ENCODE data around the gene FCGR2B. TPM values are rescaled to one million over a fixed set of nuclear protein-coding genes. Genes with fewer than 3 reads are reported as not detected.

The FCGR2B gene
- polyA plus RNA-seq, 1 of the 3 experiments (the other 2 are of a cell fraction), result 0.05 TPM

- TF ChIP-seq MAX (IDR thresholded peaks at IDR 0.05; ENCODE audit: low read depth) (no peak), GABPA (IDR thresholded peaks at IDR 0.05; ENCODE audit: low read depth) (no peak), FOSL2 (IDR thresholded peaks at IDR 0.05; ENCODE audit: borderline replicate concordance, low read depth) (no peak), TEAD4 (IDR thresholded peaks at IDR 0.05; ENCODE audit: borderline replicate concordance, insufficient read depth) (no peak), PBX3 (IDR thresholded peaks at IDR 0.05) (no peak), ZBTB33 (IDR thresholded peaks at IDR 0.05; ENCODE audit: borderline replicate concordance, low read depth) (no peak), CTCF (IDR thresholded peaks at IDR 0.05) (no peak)
Measured at GRCh38 chr1:161710560-161710959, 47.6 kb downstream of the FCGR2B start (continued).

GRCh38 chr1:161718559-161719324 lies 55.8 kb downstream of the FCGR2B start:
- ChIA-PET POLR2A (no interaction called here), CTCF (no interaction called here)
- no peaks in the 10 kb centered on the region for H3K27me3 ChIP-seq (ENCODE audit: insufficient read depth)
- H3K4me2 ChIP-seq, result no peak overlapping the region
- H3K9ac ChIP-seq, result no peak overlapping the region
- 51% methylated on average over 8 of the region's 8 CpGs for WGBS (ENCODE audit: low lambda C conversion rate)
- DNase-seq, result no peak
- H3K79me2 ChIP-seq (ENCODE audit: insufficient read depth), result no peaks in the 10 kb centered on the region
- no peaks in the 10 kb centered on the region for H3K9me3 ChIP-seq
- peaks cover 10% of the 10 kb centered on the region for H3F3A ChIP-seq (replicated peaks; ENCODE audit: insufficient read depth)
- peaks cover 0 to 11% of the 10 kb centered on the region in 2 experiments; a peak in 1 of 4 replicates for H3K4me1 ChIP-seq (ENCODE audit: control insufficient read depth in 1 of 2, insufficient read depth in 2 of 2, low read depth in 1 of 2, low read length in 1 of 2)
- no peaks in the 10 kb centered on the region for H3K36me3 ChIP-seq (replicated peaks in 1 of 2; ENCODE audit: control insufficient read depth in 1 of 2, insufficient read depth in 2 of 2, low read length in 1 of 2)
- H4K20me1 ChIP-seq (ENCODE audit: insufficient read depth), result no peaks in the 10 kb centered on the region
- H3K4me3 ChIP-seq (ENCODE audit: low read depth in 2 of 2, low read length in 1 of 2), result no peak overlapping the region
- no peaks in the 10 kb centered on the region for H3K9me2 ChIP-seq
- no peak overlapping the region for H2AFZ ChIP-seq (ENCODE audit: low read depth)
- TF ChIP-seq PBX3 (IDR thresholded peaks at IDR 0.05) (no peak), RXRA (IDR thresholded peaks at IDR 0.05; ENCODE audit: borderline replicate concordance, low read depth) (no peak), TEAD4 (IDR thresholded peaks at IDR 0.05; ENCODE audit: borderline replicate concordance, insufficient read depth) (no peak), JUND (IDR thresholded peaks at IDR 0.05) (no peak), RCOR1 (IDR thresholded peaks at IDR 0.05; ENCODE audit: low read length) (no peak)
- H3K27ac ChIP-seq (ENCODE audit: low read depth in 2 of 2, low read length in 1 of 2), result no peak overlapping the region

Data from SK-N-SH (cell line).